Esophagus squamous epithelium (tissue), 5 donors: Measurements from ENCODE around the gene PSMA7. TPM values are rescaled to one million over a fixed set of nuclear protein-coding genes. Genes with fewer than 3 reads are reported as not detected.
A peak's percentile ranks its signal among the peaks of the same experiment; 100 is the strongest.

Experiments used
- DNase-seq: peaks from one replicate; lab custom pipeline; 2025; lab: John Stamatoyannopoulos, UW
- H3K27ac ChIP-seq, 4 donors: fragments of 200-600 bp; sonication (generic); one replicate each; pipeline ENCODE4 v1.5.1; 2016 to 2019; ENCODE audit warnings: mild to moderate bottlenecking in 1 of 4
- H3K27me3 ChIP-seq, 4 donors: fragments of 200-600 bp; sonication (generic); 1 replicate in 3 of 4; 2 replicates in 1 of 4; pipeline versions ENCODE4 v1.5.1 to v1.6.0; 2017 to 2021; ENCODE audit warnings: antibody characterized with exemption in 1 of 4
- H3K36me3 ChIP-seq, 3 donors: fragments of 200-600 bp; sonication (generic); one replicate each; pipeline ENCODE4 v1.5.1; 2016 to 2019
- H3K4me1 ChIP-seq, 3 donors: fragments of 200-600 bp; sonication (generic); one replicate each; pipeline ENCODE4 v1.5.1; 2017 to 2019
- H3K4me3 ChIP-seq, 4 donors: fragments of 200-600 bp; sonication (generic); 1 replicate in 3 of 4; 2 replicates in 1 of 4; pipeline ENCODE4 v1.5.1; 2016 to 2019; ENCODE audit warnings: mild to moderate bottlenecking in 2 of 4, moderate library complexity in 1 of 4
- H3K9me3 ChIP-seq, 3 donors: fragments of 200-600 bp; sonication (generic); one replicate each; pipeline ENCODE4 v1.5.1; 2016 to 2019
- POLR2A ChIP-seq, 4 donors: fragments of 450-650 bp; IDR thresholded peaks; one replicate each; pipeline ENCODE4 v1.6.1; 2017; ENCODE audit warnings: antibody characterized with exemption in 4 of 4, mild to moderate bottlenecking in 4 of 4, moderate library complexity in 3 of 4
- WGBS, 2 donors: methylation state at CpG; one replicate each; pipeline ENCODE4 v1.1.5; 2018; 5-methylcytosine and 5-hydroxymethylcytosine counted together
- intact Hi-C: fragments of 100-400 bp; cut with DNase I; formaldehyde crosslinking; loops from one replicate; pipeline ENCODE4 v1.15.0; 2022
- total RNA-seq, 4 donors: library from RNA; depleted of rRNA; stranded (reverse); fragments of >200 nt; gene quantifications; one replicate each; pipeline ENCODE4 v1.1.0, GENCODE V29; 2016
- TF ChIP-seq, protein P1 (sequence below), 6 experiments: fragments of 450-650 bp in 4 of 6; fragments of 200-600 bp in 2 of 6; sonication (generic) in 2 of 6; IDR thresholded peaks; one replicate each; pipeline ENCODE4 v1.5.1; 2016 to 2019; ENCODE audit warnings: antibody characterized with exemption in 6 of 6, mild to moderate bottlenecking in 4 of 6, moderate library complexity in 4 of 6
- donor health status: DM: yes; HTN: yes; CAD: no.

The PSMA7 gene
- total RNA-seq, 4 donors from 2014 or later = 230 to 373 (median 297) TPM

GRCh38 chr20:62134735-62135231 is 8.4 kb downstream of the PSMA7 start:
- TF ChIP-seq, protein P1, sequence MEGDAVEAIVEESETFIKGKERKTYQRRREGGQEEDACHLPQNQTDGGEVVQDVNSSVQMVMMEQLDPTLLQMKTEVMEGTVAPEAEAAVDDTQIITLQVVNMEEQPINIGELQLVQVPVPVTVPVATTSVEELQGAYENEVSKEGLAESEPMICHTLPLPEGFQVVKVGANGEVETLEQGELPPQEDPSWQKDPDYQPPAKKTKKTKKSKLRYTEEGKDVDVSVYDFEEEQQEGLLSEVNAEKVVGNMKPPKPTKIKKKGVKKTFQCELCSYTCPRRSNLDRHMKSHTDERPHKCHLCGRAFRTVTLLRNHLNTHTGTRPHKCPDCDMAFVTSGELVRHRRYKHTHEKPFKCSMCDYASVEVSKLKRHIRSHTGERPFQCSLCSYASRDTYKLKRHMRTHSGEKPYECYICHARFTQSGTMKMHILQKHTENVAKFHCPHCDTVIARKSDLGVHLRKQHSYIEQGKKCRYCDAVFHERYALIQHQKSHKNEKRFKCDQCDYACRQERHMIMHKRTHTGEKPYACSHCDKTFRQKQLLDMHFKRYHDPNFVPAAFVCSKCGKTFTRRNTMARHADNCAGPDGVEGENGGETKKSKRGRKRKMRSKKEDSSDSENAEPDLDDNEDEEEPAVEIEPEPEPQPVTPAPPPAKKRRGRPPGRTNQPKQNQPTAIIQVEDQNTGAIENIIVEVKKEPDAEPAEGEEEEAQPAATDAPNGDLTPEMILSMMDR (IDR thresholded peaks at IDR 0.05) = no peak
- no peak for TF ChIP-seq POLR2A (IDR thresholded peaks at IDR 0.05)
- Histone ChIP-seq H3K36me3 (peaks cover 46 to 100% (median 64%) of the 10 kb centered on the region in 3 donors), H3K4me1 (peaks cover 0 to 40% (median 7%) of the 10 kb centered on the region in 3 donors), H3K4me3 (no peak overlapping the region), H3K27me3 (no peaks in the 10 kb centered on the region), H3K9me3 (no peaks in the 10 kb centered on the region), H3K27ac (peak overlapping the region; percentile 1 to 79 (median 40))
- 62 to 69% methylated on average over 7 to 10 of the region's 11 CpGs for WGBS, 2 donors
- no peak for DNase-seq
- intact Hi-C loops = loop anchor here (5.0 kb wide), 1 partner anchor 122 kb away; no protein-coding TSS in a partner anchor

DNA sequence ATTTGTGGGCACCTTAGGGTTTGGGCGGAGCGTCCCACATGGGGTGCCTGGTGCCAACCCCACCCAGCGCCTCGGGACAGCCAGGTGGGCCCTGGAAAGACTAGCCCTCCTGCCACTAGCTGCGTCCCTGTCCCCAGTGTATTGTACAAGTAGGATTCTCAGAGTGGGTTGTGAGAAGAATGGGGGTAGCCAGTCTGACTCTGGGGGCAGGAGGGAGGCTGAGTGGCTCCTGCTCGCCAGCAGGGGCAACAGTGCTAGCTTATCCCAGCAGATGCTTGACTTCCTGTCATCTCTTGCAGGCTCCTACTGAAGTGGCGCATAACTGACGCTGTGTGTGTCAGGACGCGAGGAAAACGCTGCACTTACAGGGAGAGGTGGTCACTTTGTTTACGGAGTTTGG is 9.3 kb downstream of the PSMA7 start:
- Histone ChIP-seq H3K27me3 (no peaks in the 10 kb centered on the region), H3K4me3 (no peak overlapping the region), H3K9me3 (no peaks in the 10 kb centered on the region), H3K36me3 (peaks cover 37 to 100% (median 58%) of the 10 kb centered on the region in 3 donors), H3K4me1 (peaks cover 0 to 38% (median 7%) of the 10 kb centered on the region in 3 donors), H3K27ac (peak overlapping the region in 2 of 4 donors; percentile 21 to 68)
- DNase-seq = no peak
- intact Hi-C loops = no loop called here
- TF ChIP-seq, protein P1 (IDR thresholded peaks at IDR 0.05) = peak in 1 of 6 experiments; percentile 7
- TF ChIP-seq POLR2A (IDR thresholded peaks at IDR 0.05) = no peak
- 71 to 75% methylated on average over 10 to 11 of the region's 12 CpGs for WGBS, 2 donors

GRCh38 chr20:62133051-62133845 is 9.9 kb downstream of the PSMA7 start:
- Histone ChIP-seq H3K27me3 (no peaks in the 10 kb centered on the region), H3K4me3 (no peak overlapping the region), H3K36me3 (peaks cover 31 to 100% (median 52%) of the 10 kb centered on the region in 3 donors), H3K27ac (peak overlapping the region in 3 of 4 donors; percentile 41 to 57 (median 52)), H3K4me1 (peaks cover 0 to 38% (median 7%) of the 10 kb centered on the region in 3 donors), H3K9me3 (no peaks in the 10 kb centered on the region)
- intact Hi-C loops = no loop called here
- DNase-seq = no peak
- TF ChIP-seq, protein P1 (IDR thresholded peaks at IDR 0.05) = no peak
- no peak for TF ChIP-seq POLR2A (IDR thresholded peaks at IDR 0.05)
- WGBS, 2 donors = 48 to 70% methylated on average over 7 to 9 of the region's 29 CpGs

- peak overlapping the region in 3 of 4 donors; percentile 41 to 57 (median 52) for H3K27ac ChIP-seq
- intact Hi-C loops = no loop called here
- 72 to 78% methylated on average over 6 to 7 of the region's 7 CpGs for WGBS, 2 donors
- no peak overlapping the region for H3K4me3 ChIP-seq
- peaks cover 32 to 100% (median 53%) of the 10 kb centered on the region in 3 donors for H3K36me3 ChIP-seq
- H3K9me3 ChIP-seq = no peaks in the 10 kb centered on the region
- TF ChIP-seq POLR2A (IDR thresholded peaks at IDR 0.05) = no peak
- TF ChIP-seq, protein P1 (IDR thresholded peaks at IDR 0.05) = no peak
- H3K4me1 ChIP-seq = peaks cover 0 to 38% (median 7%) of the 10 kb centered on the region in 3 donors
- no peaks in the 10 kb centered on the region for H3K27me3 ChIP-seq
- no peak for DNase-seq
Observed at GRCh38 chr20:62132421-62132820, 10.8 kb downstream of the PSMA7 start.
